ENCODE measurements around the gene KDM1B. TPM values are rescaled to one million over a fixed set of nuclear protein-coding genes. Genes with fewer than 3 reads are reported as not detected.

Gene KDM1B
- total and polyA plus RNA-seq, 9 of the 15 experiments (the other 6 are each of a cell fraction or from before 2014, with no cell fraction given), result 1.4 to 58.9 (median 36.3) TPM

DNA sequence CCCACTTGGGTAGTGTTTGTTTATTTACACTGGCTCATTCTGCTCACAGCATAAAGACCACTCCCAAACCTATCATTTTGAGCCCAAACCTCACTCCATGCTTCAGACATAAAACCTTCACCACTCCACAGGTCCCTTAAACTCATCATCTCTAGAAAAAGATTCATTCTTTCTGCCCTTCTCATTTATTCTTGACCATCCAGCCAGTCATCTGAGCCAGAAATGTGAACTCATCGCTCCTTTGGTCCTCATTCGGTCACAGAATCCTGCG, 12.7 kb upstream of the KDM1B start:
- ChIA-PET POLR2A (interaction anchor here (1.1 to 1.6 kb wide), 2 partner anchors 8 to 10 kb away, joined by 3 to 6 read pairs; no protein-coding TSS in a partner anchor), CTCF (ENCODE audit: low intra/inter-chr PET ratio) (no interaction called here)
- peaks cover 84% of the 10 kb centered on the region for H3K36me3 ChIP-seq (ENCODE audit: control insufficient read depth, insufficient read depth, low read length)
- H3K9me3 ChIP-seq (replicated peaks; ENCODE audit: control insufficient read depth, insufficient read depth, low read depth, low read length), result no peaks in the 10 kb centered on the region
- no peaks in the 10 kb centered on the region for H3K79me2 ChIP-seq (ENCODE audit: control insufficient read depth, insufficient read depth, low read length)
- intact Hi-C loops (cut with micrococcal nuclease), result no loop called here
- H3K9ac ChIP-seq (ENCODE audit: insufficient read depth in 1 of 2, low read depth in 2 of 2, low read length in 2 of 2), result no peak overlapping the region
- H3K27ac ChIP-seq (ENCODE audit: extremely low read depth, low read depth, low read length), result no peak overlapping the region
- H3K4me2 ChIP-seq (ENCODE audit: insufficient read depth, low read length), result no peak overlapping the region
- BruUV-seq (replicated peaks), result no TSS peak
- H2AFZ ChIP-seq (ENCODE audit: low read depth, low read length), result no peak overlapping the region
- in situ Hi-C loops (cut with MboI), result no loop called here
- WGBS (ENCODE audit: insufficient coverage, low coverage, missing lambda C conversion rate), result 97% methylated on average over 3 of the region's 3 CpGs
- no peaks in the 10 kb centered on the region for H4K20me1 ChIP-seq (replicated peaks; ENCODE audit: control insufficient read depth, insufficient read depth, low read length)
- no peaks in the 10 kb centered on the region for H3K27me3 ChIP-seq (ENCODE audit: control insufficient read depth in 2 of 2, insufficient read depth in 2 of 2, low read length in 2 of 2)
- H3K4me3 ChIP-seq, result no peak overlapping the region
- H3K4me1 ChIP-seq (replicated peaks in 1 of 2; ENCODE audit: control insufficient read depth in 2 of 2, insufficient read depth in 2 of 2, low read length in 2 of 2), result no peaks in the 10 kb centered on the region
- ATAC-seq (no peak), FAIRE-seq (no peak), DNase-seq (ENCODE audit: extremely low read depth in 1 of 4, low spot score in 3 of 4) (no peak)
- TF ChIP-seq, protein P1, sequence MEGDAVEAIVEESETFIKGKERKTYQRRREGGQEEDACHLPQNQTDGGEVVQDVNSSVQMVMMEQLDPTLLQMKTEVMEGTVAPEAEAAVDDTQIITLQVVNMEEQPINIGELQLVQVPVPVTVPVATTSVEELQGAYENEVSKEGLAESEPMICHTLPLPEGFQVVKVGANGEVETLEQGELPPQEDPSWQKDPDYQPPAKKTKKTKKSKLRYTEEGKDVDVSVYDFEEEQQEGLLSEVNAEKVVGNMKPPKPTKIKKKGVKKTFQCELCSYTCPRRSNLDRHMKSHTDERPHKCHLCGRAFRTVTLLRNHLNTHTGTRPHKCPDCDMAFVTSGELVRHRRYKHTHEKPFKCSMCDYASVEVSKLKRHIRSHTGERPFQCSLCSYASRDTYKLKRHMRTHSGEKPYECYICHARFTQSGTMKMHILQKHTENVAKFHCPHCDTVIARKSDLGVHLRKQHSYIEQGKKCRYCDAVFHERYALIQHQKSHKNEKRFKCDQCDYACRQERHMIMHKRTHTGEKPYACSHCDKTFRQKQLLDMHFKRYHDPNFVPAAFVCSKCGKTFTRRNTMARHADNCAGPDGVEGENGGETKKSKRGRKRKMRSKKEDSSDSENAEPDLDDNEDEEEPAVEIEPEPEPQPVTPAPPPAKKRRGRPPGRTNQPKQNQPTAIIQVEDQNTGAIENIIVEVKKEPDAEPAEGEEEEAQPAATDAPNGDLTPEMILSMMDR (IDR thresholded peaks at IDR 0.05 in 2 of 3, conservative IDR thresholded peaks at IDR 0.05 in 1 of 3; ENCODE audit: insufficient read depth in 2 of 3, low read depth in 1 of 3, low read length in 3 of 3), result no peak
- TF ChIP-seq, protein P2, sequence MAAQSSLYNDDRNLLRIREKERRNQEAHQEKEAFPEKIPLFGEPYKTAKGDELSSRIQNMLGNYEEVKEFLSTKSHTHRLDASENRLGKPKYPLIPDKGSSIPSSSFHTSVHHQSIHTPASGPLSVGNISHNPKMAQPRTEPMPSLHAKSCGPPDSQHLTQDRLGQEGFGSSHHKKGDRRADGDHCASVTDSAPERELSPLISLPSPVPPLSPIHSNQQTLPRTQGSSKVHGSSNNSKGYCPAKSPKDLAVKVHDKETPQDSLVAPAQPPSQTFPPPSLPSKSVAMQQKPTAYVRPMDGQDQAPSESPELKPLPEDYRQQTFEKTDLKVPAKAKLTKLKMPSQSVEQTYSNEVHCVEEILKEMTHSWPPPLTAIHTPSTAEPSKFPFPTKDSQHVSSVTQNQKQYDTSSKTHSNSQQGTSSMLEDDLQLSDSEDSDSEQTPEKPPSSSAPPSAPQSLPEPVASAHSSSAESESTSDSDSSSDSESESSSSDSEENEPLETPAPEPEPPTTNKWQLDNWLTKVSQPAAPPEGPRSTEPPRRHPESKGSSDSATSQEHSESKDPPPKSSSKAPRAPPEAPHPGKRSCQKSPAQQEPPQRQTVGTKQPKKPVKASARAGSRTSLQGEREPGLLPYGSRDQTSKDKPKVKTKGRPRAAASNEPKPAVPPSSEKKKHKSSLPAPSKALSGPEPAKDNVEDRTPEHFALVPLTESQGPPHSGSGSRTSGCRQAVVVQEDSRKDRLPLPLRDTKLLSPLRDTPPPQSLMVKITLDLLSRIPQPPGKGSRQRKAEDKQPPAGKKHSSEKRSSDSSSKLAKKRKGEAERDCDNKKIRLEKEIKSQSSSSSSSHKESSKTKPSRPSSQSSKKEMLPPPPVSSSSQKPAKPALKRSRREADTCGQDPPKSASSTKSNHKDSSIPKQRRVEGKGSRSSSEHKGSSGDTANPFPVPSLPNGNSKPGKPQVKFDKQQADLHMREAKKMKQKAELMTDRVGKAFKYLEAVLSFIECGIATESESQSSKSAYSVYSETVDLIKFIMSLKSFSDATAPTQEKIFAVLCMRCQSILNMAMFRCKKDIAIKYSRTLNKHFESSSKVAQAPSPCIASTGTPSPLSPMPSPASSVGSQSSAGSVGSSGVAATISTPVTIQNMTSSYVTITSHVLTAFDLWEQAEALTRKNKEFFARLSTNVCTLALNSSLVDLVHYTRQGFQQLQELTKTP (IDR thresholded peaks at IDR 0.05; ENCODE audit: low read depth in 1 of 2, partially characterized antibody in 2 of 2), result no peak
- TF ChIP-seq HOXB6 (CRISPR knock-in tag; IDR thresholded peaks at IDR 0.05; ENCODE audit: borderline replicate concordance) (no peak), SAFB (IDR thresholded peaks at IDR 0.05; ENCODE audit: borderline replicate concordance, low read depth, low read length) (no peak), MXI1 (IDR thresholded peaks at IDR 0.05; ENCODE audit: low read depth, low read length) (no peak)
- H3K9me1 ChIP-seq (ENCODE audit: control insufficient read depth, insufficient read depth, low read length), result no peaks in the 10 kb centered on the region

Data from K562 (cell line).